IMR-90 (cell line): ENCODE results near the gene CTSO. TPM values are rescaled to one million over a fixed set of nuclear protein-coding genes. Genes with fewer than 3 reads are reported as not detected.
A peak's percentile ranks its signal among the peaks of the same experiment; 100 is the strongest.

Experiments
- ATAC-seq: fragments of 200-7000 bp; cut with Tn5 transposase; 2 replicates; pipeline ENCODE4 v1.9.1; 2020; ENCODE audit warnings: low read depth, mild to moderate bottlenecking, moderate library complexity
- BruUV-seq: library from RNA; stranded (reverse); fragments of 400-500 nt; replicated peaks from 2 replicates; lab custom pipeline; 2021; lab: Mats Ljungman, UMichigan
- CTCF ChIA-PET: fragments of 300-600 bp; formaldehyde crosslinking; extraction: SDS; loops from one replicate; lab custom pipeline; 2021; ENCODE audit warnings: antibody characterized with exemption; lab: Yijun Ruan, JAX
- POLR2A ChIA-PET: fragments of 300-600 bp; sonication (Branson Sonifier 250); formaldehyde crosslinking; loops from one replicate; lab custom pipeline; 2022; ENCODE audit warnings: antibody characterized with exemption; ENCODE audit not compliant: unreplicated experiment; lab: Charles Lee
- DNase-seq: peaks from one replicate; pipeline ENCODE4 v3.0.0; 2013
- H2AFZ ChIP-seq: replicated peaks from 2 replicates; pipeline ENCODE3; 2013; ENCODE audit warnings: low read length, mild to moderate bottlenecking; ENCODE audit not compliant: poor library complexity
- H2AK5ac ChIP-seq: 2 replicates; pipeline ENCODE4 v1.6.1; 2013; ENCODE audit warnings: low read depth, low read length, inconsistent platforms
- H2AK9ac ChIP-seq: replicated peaks from 2 replicates; pipeline ENCODE3; 2013; ENCODE audit warnings: mild to moderate bottlenecking, low read depth, low read length, moderate library complexity; ENCODE audit not compliant: poor library complexity
- H2BK120ac ChIP-seq: 2 replicates; pipeline ENCODE4 v1.6.1; 2013; ENCODE audit warnings: low read depth, low read length, inconsistent platforms
- H2BK15ac ChIP-seq: 3 replicates; pipeline ENCODE4 v1.6.1; 2013; ENCODE audit warnings: low read depth, low read length, inconsistent platforms
- H2BK20ac ChIP-seq: 2 replicates; pipeline ENCODE4 v1.6.1; 2013; ENCODE audit warnings: low read depth, mild to moderate bottlenecking, inconsistent platforms, low read length, moderate library complexity
- H2BK5ac ChIP-seq: 2 replicates; pipeline ENCODE4 v1.6.1; 2013; ENCODE audit warnings: mild to moderate bottlenecking, low read depth, low read length, inconsistent platforms; ENCODE audit not compliant: poor library complexity, severe bottlenecking
- H3K14ac ChIP-seq: replicated peaks from 2 replicates; pipeline ENCODE4 v1.6.1; 2013; ENCODE audit warnings: low read depth, low read length, inconsistent platforms
- H3K18ac ChIP-seq: 2 replicates; pipeline ENCODE4 v1.6.1; 2013; ENCODE audit warnings: low read depth, low read length, control low read depth
- H3K23ac ChIP-seq: 2 replicates; pipeline ENCODE4 v1.6.1; 2013; ENCODE audit warnings: low read depth, low read length, inconsistent platforms
- H3K27ac ChIP-seq: 2 replicates; pipeline ENCODE4 v1.5.1; 2013; ENCODE audit warnings: mild to moderate bottlenecking, control low read depth, low read length; ENCODE audit not compliant: insufficient read depth
- H3K27me3 ChIP-seq: 2 replicates; pipeline ENCODE4 v1.6.1; 2013; ENCODE audit warnings: low read length; ENCODE audit not compliant: control insufficient read depth, insufficient read depth
- H3K36me3 ChIP-seq: 2 replicates; pipeline ENCODE4 v1.6.1; 2013; ENCODE audit warnings: low read length, mixed read lengths; ENCODE audit not compliant: control insufficient read depth, insufficient read depth
- H3K4ac ChIP-seq: 2 replicates; pipeline ENCODE4 v1.6.1; 2013; ENCODE audit warnings: low read depth, low read length, inconsistent platforms
- H3K4me1 ChIP-seq: 2 replicates; pipeline ENCODE4 v1.6.1; 2013; ENCODE audit warnings: low read length, mixed read lengths; ENCODE audit not compliant: control insufficient read depth, insufficient read depth
- H3K4me2 ChIP-seq: 2 replicates; pipeline ENCODE4 v1.6.1; 2013; ENCODE audit warnings: low read depth, mild to moderate bottlenecking, control low read depth, low read length, moderate library complexity
- H3K4me3 ChIP-seq: 2 replicates; pipeline ENCODE4 v1.5.1; 2013; ENCODE audit warnings: low read depth, mild to moderate bottlenecking, control low read depth, low read length, moderate library complexity; ENCODE audit not compliant: insufficient read depth
- H3K56ac ChIP-seq: 2 replicates; pipeline ENCODE4 v1.6.1; 2013; ENCODE audit warnings: low read length, inconsistent platforms; ENCODE audit not compliant: insufficient read depth; ENCODE audit errors: extremely low read depth
- H3K79me1 ChIP-seq, 2 experiments: 2 replicates each; pipeline ENCODE4 v1.6.1; 2013; ENCODE audit warnings: low read length in 2 of 2, inconsistent platforms in 1 of 2, low read depth in 1 of 2
- H3K9ac ChIP-seq: 2 replicates; pipeline ENCODE4 v1.6.1; 2013; ENCODE audit warnings: low read depth, low read length, control low read depth
- H3K9me1 ChIP-seq: 2 replicates; pipeline ENCODE4 v1.6.1; 2013; ENCODE audit warnings: low read length, inconsistent platforms; ENCODE audit not compliant: insufficient read depth
- H3K9me3 ChIP-seq: 2 replicates; pipeline ENCODE4 v1.6.1; 2013; ENCODE audit warnings: low read length; ENCODE audit not compliant: control insufficient read depth, insufficient read depth
- H4K20me1 ChIP-seq: 2 replicates; pipeline ENCODE4 v1.6.1; 2013; ENCODE audit warnings: low read length, inconsistent platforms; ENCODE audit not compliant: insufficient read depth
- H4K5ac ChIP-seq: 2 replicates; pipeline ENCODE4 v1.6.1; 2013; ENCODE audit warnings: mild to moderate bottlenecking, low read depth, low read length, control low read depth
- H4K8ac ChIP-seq, 2 experiments: 2 replicates each; pipeline ENCODE4 v1.6.1; 2013; ENCODE audit warnings: low read depth in 2 of 2, low read length in 2 of 2, control low read depth in 1 of 2, inconsistent platforms in 1 of 2
- H4K91ac ChIP-seq: 2 replicates; pipeline ENCODE4 v1.6.1; 2013; ENCODE audit warnings: low read depth, low read length, inconsistent platforms; ENCODE audit not compliant: insufficient read depth
- CEBPB ChIP-seq: IDR thresholded peaks from 2 replicates; pipeline ENCODE4 v1.6.1; 2012; ENCODE audit warnings: low read depth, low read length, improper control_type of control experiment
- CHD1 ChIP-seq: IDR thresholded peaks from 2 replicates; pipeline ENCODE4 v1.6.1; 2012; ENCODE audit warnings: low read depth, low read length, improper control_type of control experiment
- ELK1 ChIP-seq: fragments of 150-350 bp; IDR thresholded peaks from 2 replicates; pipeline ENCODE4 v1.6.1; 2016; ENCODE audit warnings: low read depth, mild to moderate bottlenecking, low read length, moderate library complexity, borderline replicate concordance
- FOS ChIP-seq: fragments of 150-350 bp; IDR thresholded peaks from 2 replicates; pipeline ENCODE4 v1.6.1; 2016; ENCODE audit warnings: low read depth, low read length
- MAFK ChIP-seq: IDR thresholded peaks from 2 replicates; pipeline ENCODE4 v1.6.1; 2012; ENCODE audit warnings: low read depth, low read length, improper control_type of control experiment
- MAZ ChIP-seq: IDR thresholded peaks from 2 replicates; pipeline ENCODE4 v1.6.1; 2012; ENCODE audit warnings: low read depth, mild to moderate bottlenecking, low read length, improper control_type of control experiment, moderate library complexity, borderline replicate concordance
- MXI1 ChIP-seq: IDR thresholded peaks from 2 replicates; pipeline ENCODE4 v1.6.1; 2012; ENCODE audit warnings: low read depth, mild to moderate bottlenecking, low read length, moderate library complexity, borderline replicate concordance
- NFE2L2 ChIP-seq: fragments of 150-350 bp; IDR thresholded peaks from 2 replicates; pipeline ENCODE4 v1.6.1; 2016; ENCODE audit warnings: low read depth, mild to moderate bottlenecking, low read length
- POLR2A ChIP-seq: IDR thresholded peaks from 2 replicates; pipeline ENCODE4 v1.6.1; 2012; ENCODE audit warnings: mild to moderate bottlenecking, low read depth, low read length
- RAD21 ChIP-seq: IDR thresholded peaks from 2 replicates; pipeline ENCODE4 v1.6.1; 2012; ENCODE audit warnings: low read length, improper control_type of control experiment
- RCOR1 ChIP-seq: IDR thresholded peaks from 2 replicates; pipeline ENCODE4 v1.6.1; 2012; ENCODE audit warnings: mild to moderate bottlenecking, low read length, improper control_type of control experiment; ENCODE audit not compliant: insufficient replicate concordance
- RFX5 ChIP-seq: IDR thresholded peaks from 2 replicates; pipeline ENCODE4 v1.8.0; 2012; ENCODE audit warnings: low read depth, mild to moderate bottlenecking, low read length, moderate library complexity
- SMC3 ChIP-seq: fragments of 150-350 bp; IDR thresholded peaks from 2 replicates; pipeline ENCODE4 v1.6.1; 2016; ENCODE audit warnings: low read depth, mild to moderate bottlenecking, antibody characterized with exemption, low read length, moderate library complexity
- USF2 ChIP-seq: fragments of 150-350 bp; IDR thresholded peaks from 2 replicates; pipeline ENCODE4 v1.6.1; 2017; ENCODE audit warnings: mild to moderate bottlenecking, antibody characterized with exemption, low read length, low read depth
- WGBS, 2 experiments: methylation state at CpG; one replicate each; pipeline versions ENCODE4 v1.1.5 to v1.1.7; 2013; ENCODE audit warnings: missing lambda C conversion rate in 2 of 2; ENCODE audit not compliant: insufficient read length in 1 of 2; ENCODE audit errors: extremely low coverage in 2 of 2; 5-methylcytosine and 5-hydroxymethylcytosine counted together
- dilution Hi-C: fragments of 300-500 bp; cut with HindIII; formaldehyde crosslinking; loops from one replicate; pipeline ENCODE4 v1.14.3; 2018; ENCODE audit warnings: low sequenced_read_pairs; ENCODE audit not compliant: unreplicated experiment
- in situ Hi-C: fragments of 300-500 bp; cut with MboI; formaldehyde crosslinking; loops from 3 replicates; pipeline ENCODE4 v1.14.3; 2019; ENCODE audit warnings: low sequenced_read_pairs, inconsistent platforms, mixed read lengths
- intact Hi-C: fragments of 100-400 bp; cut with micrococcal nuclease; formaldehyde crosslinking; loops from 2 replicates; pipeline ENCODE4 v1.10.0; 2022
- polyA plus RNA-seq, 3 experiments: library from polyadenylated mRNA; depleted of rRNA; stranded (reverse); fragments of >200 nt; gene quantifications; 2 replicates each; pipeline ENCODE4 v1.2.3, GENCODE V29; 2012; ENCODE audit warnings: low replicate concordance in 1 of 3
- total RNA-seq: library from RNA; depleted of rRNA; stranded (reverse); fragments of >200 nt; gene quantifications from 2 replicates; pipeline ENCODE4 v1.2.3, GENCODE V29; 2012
- TF ChIP-seq, protein P1 (sequence below): conservative IDR thresholded peaks from 2 replicates; pipeline ENCODE4 v1.5.1; 2012; ENCODE audit warnings: mild to moderate bottlenecking, low read depth, low read length, improper control_type of control experiment

Gene CTSO
- total and polyA plus RNA-seq, 2 of the 4 experiments (the other 2 are of a cell fraction), result 2.9 to 3.9 TPM

GRCh38 chr4:155974996-155975395 is 21.3 kb upstream of the CTSO start:
- Histone ChIP-seq H3K9ac (no peak overlapping the region), H3K14ac (no peak overlapping the region), H3K9me1 (no peaks in the 10 kb centered on the region; the same call in 1 of the 2 replicates), H4K20me1 (no peaks in the 10 kb centered on the region), H2AK5ac (no peak overlapping the region), H4K5ac (no peak overlapping the region), H3K56ac (no peak overlapping the region), H3K27ac (no peak overlapping the region), H4K91ac (no peak overlapping the region), H3K4ac (no peak overlapping the region), H3K9me3 (0 out of 2 replicates have a peak, but pooled peaks cover 2% of the 10 kb centered on the region), H3K4me2 (no peak overlapping the region), H2BK20ac (0 out of 2 replicates have a peak overlapping the region, but pooled peaks have one; percentile 31), H3K79me1 (no peaks in the 10 kb centered on the region), H2BK15ac (no peak overlapping the region), H2BK120ac (no peak overlapping the region; the same call in 1 of the 2 replicates), H2AK9ac (no peak overlapping the region), H2BK5ac (no peak overlapping the region), H3K4me3 (no peak overlapping the region), H3K18ac (no peak overlapping the region; the same call in 1 of the 2 replicates), H3K23ac (no peak overlapping the region), H4K8ac (no peak overlapping the region), H3K36me3 (no peaks in the 10 kb centered on the region), H3K4me1 (peaks cover 7% of the 10 kb centered on the region), H2AFZ (no peak overlapping the region), H3K27me3 (no peaks in the 10 kb centered on the region; the same call in 1 of the 2 replicates)
- in situ Hi-C loops (loop anchor here (25.0 kb wide), 2 partner anchors 787 to 987 kb away; partner anchors contain the start of gene PDGFC), intact Hi-C loops (loop anchor here (10.0 kb wide), 1 partner anchor 400 kb away; no protein-coding TSS in a partner anchor), dilution Hi-C loops (no loop called here)
- POLR2A ChIA-PET, result no interaction called here
- WGBS, 2 experiments, result 20% methylated on average over 1 of the region's 3 CpGs; no CpG with 5 or more reads in 1 of the 2 experiments
- BruUV-seq, result no TSS peak
- CTCF ChIA-PET, result interaction anchor here (1.2 kb wide), 1 partner anchor 10 kb away, joined by 3 read pairs; no protein-coding TSS in a partner anchor
- no peak for TF ChIP-seq FOS
- TF ChIP-seq RCOR1, result no peak
- TF ChIP-seq RFX5, result no peak
- no peak for TF ChIP-seq NFE2L2
- TF ChIP-seq MAFK, result no peak
- no peak for TF ChIP-seq USF2
- no peak for TF ChIP-seq MAZ
- no peak for TF ChIP-seq CHD1
- no peak for TF ChIP-seq POLR2A
- TF ChIP-seq CEBPB, result no peak
- TF ChIP-seq, protein P1, sequence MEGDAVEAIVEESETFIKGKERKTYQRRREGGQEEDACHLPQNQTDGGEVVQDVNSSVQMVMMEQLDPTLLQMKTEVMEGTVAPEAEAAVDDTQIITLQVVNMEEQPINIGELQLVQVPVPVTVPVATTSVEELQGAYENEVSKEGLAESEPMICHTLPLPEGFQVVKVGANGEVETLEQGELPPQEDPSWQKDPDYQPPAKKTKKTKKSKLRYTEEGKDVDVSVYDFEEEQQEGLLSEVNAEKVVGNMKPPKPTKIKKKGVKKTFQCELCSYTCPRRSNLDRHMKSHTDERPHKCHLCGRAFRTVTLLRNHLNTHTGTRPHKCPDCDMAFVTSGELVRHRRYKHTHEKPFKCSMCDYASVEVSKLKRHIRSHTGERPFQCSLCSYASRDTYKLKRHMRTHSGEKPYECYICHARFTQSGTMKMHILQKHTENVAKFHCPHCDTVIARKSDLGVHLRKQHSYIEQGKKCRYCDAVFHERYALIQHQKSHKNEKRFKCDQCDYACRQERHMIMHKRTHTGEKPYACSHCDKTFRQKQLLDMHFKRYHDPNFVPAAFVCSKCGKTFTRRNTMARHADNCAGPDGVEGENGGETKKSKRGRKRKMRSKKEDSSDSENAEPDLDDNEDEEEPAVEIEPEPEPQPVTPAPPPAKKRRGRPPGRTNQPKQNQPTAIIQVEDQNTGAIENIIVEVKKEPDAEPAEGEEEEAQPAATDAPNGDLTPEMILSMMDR, result no peak
- no peak for TF ChIP-seq ELK1
- TF ChIP-seq MXI1, result no peak
- TF ChIP-seq RAD21, result no peak
- no peak for TF ChIP-seq SMC3
- DNase-seq, result no peak
- ATAC-seq, result no peak
